Keratinocyte (primary cell): ENCODE data around the gene TMEM260.

ENCODE experiments used
- EZH2 ChIP-seq: IDR thresholded peaks from one replicate; pipeline ENCODE4 v1.6.1; 2012; ENCODE audit warnings: inconsistent platforms, mild to moderate bottlenecking, low read length, moderate library complexity
- TF ChIP-seq, protein P1 (sequence below), 3 experiments: IDR thresholded peaks in 1 of 3; conservative IDR thresholded peaks in 1 of 3; optimal IDR thresholded peaks in 1 of 3; 2 replicates in 2 of 3; 3 replicates in 1 of 3; pipeline versions ENCODE3 to v1.5.1; 2011; ENCODE audit warnings: low read length in 3 of 3, mild to moderate bottlenecking in 3 of 3, moderate library complexity in 2 of 3, control low read depth in 1 of 3, inconsistent platforms in 1 of 3; ENCODE audit not compliant: insufficient read depth in 2 of 3; ENCODE audit errors: extremely low read depth in 1 of 3

DNA sequence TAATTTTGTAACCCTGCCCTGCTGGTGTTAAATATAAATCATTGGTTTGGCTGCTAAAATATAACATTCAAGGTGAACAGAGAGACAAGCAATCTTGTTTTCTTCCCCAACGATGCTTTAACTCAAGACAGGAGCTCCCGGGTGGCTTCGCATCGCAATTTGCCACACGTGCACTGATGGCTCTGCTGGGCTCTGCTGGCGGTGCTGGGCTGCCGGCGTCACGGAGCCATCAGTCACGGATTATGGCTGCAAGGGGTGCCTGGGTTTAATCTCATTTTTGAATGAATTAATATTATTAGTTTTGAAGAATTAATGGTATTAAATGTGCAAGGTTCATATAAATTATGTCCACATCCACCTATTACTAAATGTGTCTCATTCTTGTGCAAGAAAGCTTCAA lies 44.9 kb upstream of the TMEM260 start:
- TF ChIP-seq, protein P1, sequence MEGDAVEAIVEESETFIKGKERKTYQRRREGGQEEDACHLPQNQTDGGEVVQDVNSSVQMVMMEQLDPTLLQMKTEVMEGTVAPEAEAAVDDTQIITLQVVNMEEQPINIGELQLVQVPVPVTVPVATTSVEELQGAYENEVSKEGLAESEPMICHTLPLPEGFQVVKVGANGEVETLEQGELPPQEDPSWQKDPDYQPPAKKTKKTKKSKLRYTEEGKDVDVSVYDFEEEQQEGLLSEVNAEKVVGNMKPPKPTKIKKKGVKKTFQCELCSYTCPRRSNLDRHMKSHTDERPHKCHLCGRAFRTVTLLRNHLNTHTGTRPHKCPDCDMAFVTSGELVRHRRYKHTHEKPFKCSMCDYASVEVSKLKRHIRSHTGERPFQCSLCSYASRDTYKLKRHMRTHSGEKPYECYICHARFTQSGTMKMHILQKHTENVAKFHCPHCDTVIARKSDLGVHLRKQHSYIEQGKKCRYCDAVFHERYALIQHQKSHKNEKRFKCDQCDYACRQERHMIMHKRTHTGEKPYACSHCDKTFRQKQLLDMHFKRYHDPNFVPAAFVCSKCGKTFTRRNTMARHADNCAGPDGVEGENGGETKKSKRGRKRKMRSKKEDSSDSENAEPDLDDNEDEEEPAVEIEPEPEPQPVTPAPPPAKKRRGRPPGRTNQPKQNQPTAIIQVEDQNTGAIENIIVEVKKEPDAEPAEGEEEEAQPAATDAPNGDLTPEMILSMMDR (optimal IDR thresholded peaks at IDR 0.05 in 1 of 3, IDR thresholded peaks at IDR 0.05 in 1 of 3, conservative IDR thresholded peaks at IDR 0.05 in 1 of 3; ENCODE audit: extremely low read depth in 1 of 3, insufficient read depth in 2 of 3, low read length in 3 of 3) = no peak
- TF ChIP-seq EZH2 = no peak
